Fibroblast of lung (primary cell): ENCODE data around the gene DNAJA3. TPM values are rescaled to one million over a fixed set of nuclear protein-coding genes. Genes with fewer than 3 reads are reported as not detected.
A peak's percentile ranks its signal among the peaks of the same experiment; 100 is the strongest.

Experiments
- DNase-seq, 2 donors: peaks; one replicate each; pipeline versions ENCODE4 v3.0.0 to v3.0.0-alpha.2; 2010; ENCODE audit warnings: low read depth in 2 of 2
- H2AFZ ChIP-seq: 2 replicates; pipeline ENCODE4 v1.5.1; 2012; ENCODE audit warnings: low read length, control low read depth, inconsistent platforms
- H3K27ac ChIP-seq: 2 replicates; pipeline ENCODE4 v1.5.1; 2011; ENCODE audit warnings: low read length, control low read depth; ENCODE audit not compliant: insufficient read depth
- H3K27me3 ChIP-seq: 2 replicates; pipeline ENCODE4 v1.5.1; 2011; ENCODE audit warnings: mild to moderate bottlenecking, low read length; ENCODE audit not compliant: control insufficient read depth, insufficient read depth
- H3K36me3 ChIP-seq: 2 replicates; pipeline ENCODE4 v1.5.1; 2011; ENCODE audit warnings: low read length; ENCODE audit not compliant: control insufficient read depth, insufficient read depth
- H3K4me1 ChIP-seq: 2 replicates; pipeline ENCODE4 v1.5.1; 2011; ENCODE audit warnings: low read length; ENCODE audit not compliant: control insufficient read depth, insufficient read depth; ENCODE audit errors: extremely low read depth
- H3K4me2 ChIP-seq: 2 replicates; pipeline ENCODE4 v1.5.1; 2011; ENCODE audit warnings: low read length, control low read depth; ENCODE audit not compliant: insufficient read depth; ENCODE audit errors: extremely low read depth
- H3K4me3 ChIP-seq, 4 experiments: fragments of 200-600 bp in 1 of 4; sonication (generic) in 1 of 4; replicated peaks in 1 of 4; 2 replicates each; pipeline ENCODE4 v1.5.1; 2011 to 2016; ENCODE audit warnings: low read length in 4 of 4, low read depth in 3 of 4, mild to moderate bottlenecking in 3 of 4, control low read depth in 2 of 4, inconsistent platforms in 1 of 4, mixed read lengths in 1 of 4; ENCODE audit not compliant: insufficient read depth in 1 of 4; ENCODE audit errors: control extremely low read depth in 1 of 4
- H3K79me2 ChIP-seq: 2 replicates; pipeline ENCODE4 v1.5.1; 2012; ENCODE audit warnings: mild to moderate bottlenecking, low read length, inconsistent platforms; ENCODE audit not compliant: control insufficient read depth, insufficient read depth
- H3K9ac ChIP-seq: 2 replicates; pipeline ENCODE4 v1.5.1; 2011; ENCODE audit warnings: mild to moderate bottlenecking, low read length, control low read depth; ENCODE audit not compliant: insufficient read depth
- H3K9me3 ChIP-seq: 2 replicates; pipeline ENCODE4 v1.5.1; 2012; ENCODE audit warnings: low read depth, low read length; ENCODE audit not compliant: control insufficient read depth, insufficient read depth
- H4K20me1 ChIP-seq: 2 replicates; pipeline ENCODE4 v1.5.1; 2011; ENCODE audit warnings: low read length; ENCODE audit not compliant: control insufficient read depth, insufficient read depth; ENCODE audit errors: extremely low read depth
- CTCF ChIP-seq, 2 donors: IDR thresholded peaks in 1 of 2; conservative IDR thresholded peaks in 1 of 2; 1 replicate in 1 of 2; 2 replicates in 1 of 2; pipeline ENCODE4 v1.5.1; 2011 to 2012; ENCODE audit warnings: low read length in 2 of 2, control low read depth in 1 of 2, inconsistent platforms in 1 of 2, low read depth in 1 of 2, mild to moderate bottlenecking in 1 of 2
- EZH2 ChIP-seq: IDR thresholded peaks from 2 replicates; pipeline ENCODE4 v1.5.1; 2012; ENCODE audit warnings: low read length, control low read depth, mild to moderate bottlenecking; ENCODE audit errors: missing control alignments
- polyA plus RNA-seq, 2 donors: library from polyadenylated mRNA; depleted of rRNA in 1 of 2; stranded (reverse) in 1 of 2; unstranded in 1 of 2; fragments of >200 nt; gene quantifications; 2 replicates each; pipeline ENCODE4 v1.2.1, GENCODE V29; 2011 to 2012; ENCODE audit warnings: missing spikeins in 1 of 2
- total RNA-seq: library from RNA; depleted of rRNA; stranded (reverse); fragments of >200 nt; gene quantifications from 2 replicates; pipeline ENCODE4 v1.2.1, GENCODE V29; 2014

DNAJA3 gene
- total and polyA plus RNA-seq, 2 donors (not counting 1 experiment from before 2014, with no cell fraction given), result 27.8 to 66.1 TPM

GRCh38 chr16:4500272-4500671 is 74.6 kb downstream of the DNAJA3 start:
- no peak overlapping the region for H2AFZ ChIP-seq
- no peaks in the 10 kb centered on the region for H4K20me1 ChIP-seq
- H3K4me2 ChIP-seq, result peak overlapping the region; percentile 53
- H3K79me2 ChIP-seq, result peaks cover 34% of the 10 kb centered on the region
- no peaks in the 10 kb centered on the region for H3K9me3 ChIP-seq
- TF ChIP-seq CTCF (conservative IDR thresholded peaks at IDR 0.05 in 1 of 2, IDR thresholded peaks at IDR 0.05 in 1 of 2; ENCODE audit: low read depth in 1 of 2, low read length in 2 of 2), result no peak
- no peak for TF ChIP-seq EZH2
- H3K27me3 ChIP-seq, result no peaks in the 10 kb centered on the region
- H3K9ac ChIP-seq, result no peak overlapping the region
- no peaks in the 10 kb centered on the region for H3K36me3 ChIP-seq
- peak; percentile 78 to 88 for DNase-seq
- peaks cover 32% of the 10 kb centered on the region for H3K4me1 ChIP-seq
- H3K27ac ChIP-seq, result peak overlapping the region; percentile 55
- peak overlapping the region; percentile 5 to 41 (median 36) for H3K4me3 ChIP-seq

- DNase-seq, result peak; percentile 55 to 57
- H2AFZ ChIP-seq, result no peak overlapping the region
- no peaks in the 10 kb centered on the region for H4K20me1 ChIP-seq
- no peaks in the 10 kb centered on the region for H3K36me3 ChIP-seq
- H3K4me1 ChIP-seq, result peaks cover 25% of the 10 kb centered on the region
- peak overlapping the region; percentile 53 for H3K4me2 ChIP-seq
- peak overlapping the region; percentile 55 for H3K27ac ChIP-seq
- no peaks in the 10 kb centered on the region for H3K27me3 ChIP-seq
- TF ChIP-seq CTCF (conservative IDR thresholded peaks at IDR 0.05 in 1 of 2, IDR thresholded peaks at IDR 0.05 in 1 of 2; ENCODE audit: low read depth in 1 of 2, low read length in 2 of 2), result no peak
- TF ChIP-seq EZH2, result no peak
- H3K4me3 ChIP-seq, result peak overlapping the region; percentile 5 to 41 (median 36)
- peaks cover 31% of the 10 kb centered on the region for H3K79me2 ChIP-seq
- H3K9ac ChIP-seq, result peak overlapping the region; percentile 9
- H3K9me3 ChIP-seq, result no peaks in the 10 kb centered on the region
Observed at GRCh38 chr16:4501071-4501478, 75.4 kb downstream of the DNAJA3 start.

- Histone ChIP-seq H3K4me2 (no peak overlapping the region), H3K36me3 (peaks cover 14% of the 10 kb centered on the region), H4K20me1 (no peaks in the 10 kb centered on the region), H3K4me3 (no peak overlapping the region), H3K9ac (no peak overlapping the region), H3K27me3 (no peaks in the 10 kb centered on the region), H3K27ac (no peak overlapping the region), H3K4me1 (peaks cover 9% of the 10 kb centered on the region), H3K9me3 (no peaks in the 10 kb centered on the region), H3K79me2 (peaks cover 19% of the 10 kb centered on the region), H2AFZ (no peak overlapping the region)
- TF ChIP-seq EZH2 (no peak), CTCF (conservative IDR thresholded peaks at IDR 0.05 in 1 of 2, IDR thresholded peaks at IDR 0.05 in 1 of 2; ENCODE audit: low read depth in 1 of 2, low read length in 2 of 2) (no peak)
- no peak for DNase-seq
Observed at GRCh38 chr16:4505356-4506147, 79.9 kb downstream of the DNAJA3 start.

Other genes with a start within 250 kb of the DNAJA3 start
- under 0.01 and 0.17 TPM in 2 replicates for gene SRL, start 183.8 kb upstream of the DNAJA3 start, total RNA-seq
- 0.07 TPM in 2 replicates for gene SRL, start 183.8 kb upstream of the DNAJA3 start, polyA plus RNA-seq
- gene TFAP4, start 152.8 kb upstream of the DNAJA3 start, total RNA-seq, result 8.2 and 8.9 TPM in 2 replicates
- gene TFAP4, start 152.8 kb upstream of the DNAJA3 start, polyA plus RNA-seq, result 3.5 and 6.6 TPM in 2 replicates
- gene GLIS2, start 109.8 kb upstream of the DNAJA3 start, total RNA-seq, result 2.6 and 4.0 TPM in 2 replicates
- gene GLIS2, start 109.8 kb upstream of the DNAJA3 start, polyA plus RNA-seq, result 5.6 and 6.0 TPM in 2 replicates
- gene PAM16, start 74.5 kb upstream of the DNAJA3 start, total RNA-seq, result 24.4 and 34.3 TPM in 2 replicates
- gene PAM16, start 74.5 kb upstream of the DNAJA3 start, polyA plus RNA-seq, result 14.8 and 19.9 TPM in 2 replicates
- gene VASN, start 54.0 kb upstream of the DNAJA3 start, total RNA-seq, result 57.0 and 79.4 TPM in 2 replicates
- gene VASN, start 54.0 kb upstream of the DNAJA3 start, polyA plus RNA-seq, result 30.6 and 61.9 TPM in 2 replicates
- gene CORO7, start 9.3 kb upstream of the DNAJA3 start, total RNA-seq, result 5.4 and 11.1 TPM in 2 replicates
- gene CORO7, start 9.3 kb upstream of the DNAJA3 start, polyA plus RNA-seq, result 5.6 and 6.1 TPM in 2 replicates
- 71.7 and 73.5 TPM in 2 replicates for gene NMRAL1, start 48.8 kb downstream of the DNAJA3 start, total RNA-seq
- gene NMRAL1, start 48.8 kb downstream of the DNAJA3 start, polyA plus RNA-seq, result 33.6 and 42.0 TPM in 2 replicates
- gene HMOX2, start 50.5 kb downstream of the DNAJA3 start, total RNA-seq, result 40.0 and 40.6 TPM in 2 replicates
- 45.7 and 54.7 TPM in 2 replicates for gene HMOX2, start 50.5 kb downstream of the DNAJA3 start, polyA plus RNA-seq
- 4.9 and 12.2 TPM in 2 replicates for gene CDIP1, start 112.9 kb downstream of the DNAJA3 start, total RNA-seq
- 6.3 and 11.7 TPM in 2 replicates for gene CDIP1, start 112.9 kb downstream of the DNAJA3 start, polyA plus RNA-seq
- under 0.01 TPM in 2 replicates for gene C16orf96, start 130.5 kb downstream of the DNAJA3 start, total RNA-seq
- gene C16orf96, start 130.5 kb downstream of the DNAJA3 start, polyA plus RNA-seq, result 0.01 TPM in 1 of 2 replicates, not detected in the other
- 3.6 and 4.4 TPM in 2 replicates for gene UBALD1, start 189.0 kb downstream of the DNAJA3 start, total RNA-seq
- 2.2 and 3.7 TPM in 2 replicates for gene UBALD1, start 189.0 kb downstream of the DNAJA3 start, polyA plus RNA-seq
- gene MGRN1, start 199.0 kb downstream of the DNAJA3 start, total RNA-seq, result 15.9 and 26.1 TPM in 2 replicates
- gene MGRN1, start 199.0 kb downstream of the DNAJA3 start, polyA plus RNA-seq, result 5.4 and 9.6 TPM in 2 replicates